WTC11 (cell line): ENCODE measurements around the gene WDR36. TPM values are rescaled to one million over a fixed set of nuclear protein-coding genes. Genes with fewer than 3 reads are reported as not detected.

Experiments
- ATAC-seq: fragments of 200-7000 bp; cut with Tn5 transposase; 2 replicates; pipeline ENCODE4 v1.10.0; 2021; ENCODE audit warnings: mild to moderate bottlenecking, moderate library complexity
- CTCF ChIA-PET: fragments of 300-600 bp; sonication (Branson Sonifier 250); formaldehyde crosslinking; loops from one replicate; lab custom pipeline; 2021; ENCODE audit warnings: antibody characterized with exemption; lab: Charles Lee
- POLR2A ChIA-PET: fragments of 350-600 bp; sonication (Branson Sonifier 250); formaldehyde crosslinking; loops from one replicate; lab custom pipeline; 2021; ENCODE audit warnings: antibody characterized with exemption; lab: Charles Lee
- DNase-seq: peaks from one replicate; pipeline ENCODE4 v3.0.0; 2021; ENCODE audit warnings: low spot score
- H3K27ac Mint-ChIP-seq: 2 replicates; pipeline ENCODE4 v1.8.0; 2021; ENCODE audit warnings: mixed read lengths
- H3K27me3 Mint-ChIP-seq: 2 replicates; pipeline ENCODE4 v1.8.0; 2021; ENCODE audit warnings: low read depth, mild to moderate bottlenecking, moderate library complexity, mixed read lengths
- H3K36me3 Mint-ChIP-seq: 2 replicates; pipeline ENCODE4 v1.8.0; 2021; ENCODE audit warnings: mixed read lengths
- H3K4me1 Mint-ChIP-seq: 2 replicates; pipeline ENCODE4 v1.8.0; 2022; ENCODE audit warnings: mixed read lengths
- H3K4me3 Mint-ChIP-seq: 2 replicates; pipeline ENCODE4 v1.8.0; 2021; ENCODE audit warnings: mild to moderate bottlenecking, moderate library complexity, mixed read lengths
- H3K9me3 Mint-ChIP-seq: 2 replicates; pipeline ENCODE4 v1.8.0; 2021; ENCODE audit warnings: mixed read lengths
- ELF4 ChIP-seq: sonication (generic); formaldehyde crosslinking; IDR thresholded peaks from 2 replicates; pipeline ENCODE4 v1.8.1; 2022; ENCODE audit warnings: low read depth, mild to moderate bottlenecking, moderate library complexity, missing genetic modification reagents
- ETV6 ChIP-seq: sonication (generic); formaldehyde crosslinking; IDR thresholded peaks from 2 replicates; pipeline ENCODE4 v1.8.1; 2022; ENCODE audit warnings: mild to moderate bottlenecking, missing genetic modification reagents
- GABPB1 ChIP-seq: sonication (generic); formaldehyde crosslinking; IDR thresholded peaks from 2 replicates; pipeline ENCODE4 v1.8.1; 2023; ENCODE audit warnings: mild to moderate bottlenecking, missing genetic modification reagents
- JAZF1 ChIP-seq: fragments of 250-450 bp; sonication (Bioruptor Pico); IDR thresholded peaks from 2 replicates; pipeline ENCODE4 v1.9.0; 2021; ENCODE audit warnings: moderate library complexity, mild to moderate bottlenecking, inconsistent platforms
- MXD4 ChIP-seq: fragments of 250-450 bp; sonication (Bioruptor Pico); IDR thresholded peaks from 2 replicates; pipeline ENCODE4 v1.8.0; 2021; ENCODE audit warnings: mild to moderate bottlenecking, moderate library complexity, borderline replicate concordance
- NR1H2 ChIP-seq: sonication (generic); formaldehyde crosslinking; IDR thresholded peaks from 2 replicates; pipeline ENCODE4 v1.9.0; 2021; ENCODE audit warnings: mild to moderate bottlenecking, moderate library complexity, missing genetic modification reagents
- NR2C2 ChIP-seq: sonication (generic); formaldehyde crosslinking; IDR thresholded peaks from 2 replicates; pipeline ENCODE4 v1.8.0; 2022; ENCODE audit warnings: mild to moderate bottlenecking, missing genetic modification reagents
- NR3C1 ChIP-seq: sonication (generic); formaldehyde crosslinking; conservative IDR thresholded peaks from 2 replicates; pipeline ENCODE4 v1.8.1; 2023; ENCODE audit warnings: low read depth, mild to moderate bottlenecking, missing genetic modification reagents
- TEAD4 ChIP-seq: sonication (generic); formaldehyde crosslinking; IDR thresholded peaks from 2 replicates; pipeline ENCODE4 v1.8.0; 2022; ENCODE audit warnings: mild to moderate bottlenecking, missing genetic modification reagents
- TP53 ChIP-seq: sonication (generic); formaldehyde crosslinking; IDR thresholded peaks from 2 replicates; pipeline ENCODE4 v1.8.1; 2023; ENCODE audit warnings: mild to moderate bottlenecking, missing genetic modification reagents
- ZBTB21 ChIP-seq: sonication (generic); formaldehyde crosslinking; IDR thresholded peaks from 2 replicates; pipeline ENCODE4 v1.8.1; 2023; ENCODE audit warnings: mild to moderate bottlenecking, missing genetic modification reagents, borderline replicate concordance
- total RNA-seq: library from RNA; stranded (reverse); gene quantifications from 3 replicates; pipeline ENCODE4 v1.2.3, GENCODE V29; 2021
- TF ChIP-seq, protein P1 (sequence below): sonication (generic); formaldehyde crosslinking; IDR thresholded peaks from 2 replicates; pipeline ENCODE4 v1.8.0; 2023; ENCODE audit warnings: missing genetic modification reagents
- TF ChIP-seq, protein P2 (sequence below): sonication (generic); formaldehyde crosslinking; IDR thresholded peaks from 2 replicates; pipeline ENCODE4 v1.8.0; 2023; ENCODE audit warnings: mild to moderate bottlenecking, missing genetic modification reagents
- TF ChIP-seq, protein P3 (sequence below): sonication (generic); formaldehyde crosslinking; conservative IDR thresholded peaks from 2 replicates; pipeline ENCODE4 v1.8.1; 2023; ENCODE audit warnings: mild to moderate bottlenecking, low read depth, missing genetic modification reagents, moderate library complexity
- TF ChIP-seq, protein P4 (sequence below): sonication (generic); formaldehyde crosslinking; IDR thresholded peaks from 2 replicates; pipeline ENCODE4 v1.8.0; 2022; ENCODE audit warnings: mild to moderate bottlenecking, missing genetic modification reagents
- TF ChIP-seq, protein P5 (sequence below): fragments of 250-450 bp; sonication (Bioruptor Pico); IDR thresholded peaks from 2 replicates; pipeline ENCODE4 v1.9.0; 2021; ENCODE audit warnings: mild to moderate bottlenecking, borderline replicate concordance
- TF ChIP-seq, protein P6 (sequence below): sonication (generic); formaldehyde crosslinking; IDR thresholded peaks from 2 replicates; pipeline ENCODE4 v1.8.1; 2022; ENCODE audit warnings: low read depth, mild to moderate bottlenecking, moderate library complexity, missing genetic modification reagents, borderline replicate concordance
- TF ChIP-seq, protein P7 (sequence below): sonication (generic); formaldehyde crosslinking; IDR thresholded peaks from 2 replicates; pipeline ENCODE4 v1.8.1; 2023; ENCODE audit warnings: mild to moderate bottlenecking, moderate library complexity, missing genetic modification reagents

WDR36 gene
- total RNA-seq, 1 experiment from 2014 or later = 34.1 TPM

DNA sequence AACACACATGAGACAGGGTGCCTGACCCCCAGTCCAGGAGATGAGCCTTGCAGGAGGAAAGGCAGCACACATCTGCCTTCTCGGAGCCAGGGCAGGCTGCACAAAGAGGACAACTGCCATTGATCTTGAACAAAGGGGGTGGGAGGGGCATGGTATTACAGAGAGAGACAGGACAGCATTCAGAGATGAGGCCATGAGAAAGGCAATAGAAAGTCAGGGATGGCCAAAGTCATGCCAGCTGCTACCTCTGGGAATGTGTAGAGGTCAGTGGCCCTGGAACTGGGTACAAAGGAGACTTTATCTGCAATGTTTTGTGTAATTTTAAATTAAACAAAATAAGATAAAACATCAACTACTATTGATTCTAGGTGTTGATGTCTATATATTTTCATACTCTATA is 43.2 kb downstream of the WDR36 start:
- ATAC-seq (peak; percentile 40), DNase-seq (no peak)
- H3K36me3 Mint-ChIP-seq = no peaks in the 10 kb centered on the region
- H3K27me3 Mint-ChIP-seq = no peaks in the 10 kb centered on the region
- H3K9me3 Mint-ChIP-seq = no peaks in the 10 kb centered on the region
- H3K4me1 Mint-ChIP-seq = peaks cover 42% of the 10 kb centered on the region
- no peak overlapping the region for H3K27ac Mint-ChIP-seq
- no peak overlapping the region for H3K4me3 Mint-ChIP-seq
- POLR2A ChIA-PET = no interaction called here
- TF ChIP-seq JAZF1 (CRISPR knock-in tag) = no peak
- TF ChIP-seq, protein P1, sequence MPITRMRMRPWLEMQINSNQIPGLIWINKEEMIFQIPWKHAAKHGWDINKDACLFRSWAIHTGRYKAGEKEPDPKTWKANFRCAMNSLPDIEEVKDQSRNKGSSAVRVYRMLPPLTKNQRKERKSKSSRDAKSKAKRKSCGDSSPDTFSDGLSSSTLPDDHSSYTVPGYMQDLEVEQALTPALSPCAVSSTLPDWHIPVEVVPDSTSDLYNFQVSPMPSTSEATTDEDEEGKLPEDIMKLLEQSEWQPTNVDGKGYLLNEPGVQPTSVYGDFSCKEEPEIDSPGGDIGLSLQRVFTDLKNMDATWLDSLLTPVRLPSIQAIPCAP (CRISPR knock-in tag) = no peak
- TF ChIP-seq ETV6 = no peak
- TF ChIP-seq NR2C2 (CRISPR knock-in tag) = no peak
- no peak for TF ChIP-seq TP53
- TF ChIP-seq NR3C1 (CRISPR knock-in tag) = no peak
- TF ChIP-seq NR1H2 (CRISPR knock-in tag) = no peak
- no peak for TF ChIP-seq GABPB1
- TF ChIP-seq, protein P2, sequence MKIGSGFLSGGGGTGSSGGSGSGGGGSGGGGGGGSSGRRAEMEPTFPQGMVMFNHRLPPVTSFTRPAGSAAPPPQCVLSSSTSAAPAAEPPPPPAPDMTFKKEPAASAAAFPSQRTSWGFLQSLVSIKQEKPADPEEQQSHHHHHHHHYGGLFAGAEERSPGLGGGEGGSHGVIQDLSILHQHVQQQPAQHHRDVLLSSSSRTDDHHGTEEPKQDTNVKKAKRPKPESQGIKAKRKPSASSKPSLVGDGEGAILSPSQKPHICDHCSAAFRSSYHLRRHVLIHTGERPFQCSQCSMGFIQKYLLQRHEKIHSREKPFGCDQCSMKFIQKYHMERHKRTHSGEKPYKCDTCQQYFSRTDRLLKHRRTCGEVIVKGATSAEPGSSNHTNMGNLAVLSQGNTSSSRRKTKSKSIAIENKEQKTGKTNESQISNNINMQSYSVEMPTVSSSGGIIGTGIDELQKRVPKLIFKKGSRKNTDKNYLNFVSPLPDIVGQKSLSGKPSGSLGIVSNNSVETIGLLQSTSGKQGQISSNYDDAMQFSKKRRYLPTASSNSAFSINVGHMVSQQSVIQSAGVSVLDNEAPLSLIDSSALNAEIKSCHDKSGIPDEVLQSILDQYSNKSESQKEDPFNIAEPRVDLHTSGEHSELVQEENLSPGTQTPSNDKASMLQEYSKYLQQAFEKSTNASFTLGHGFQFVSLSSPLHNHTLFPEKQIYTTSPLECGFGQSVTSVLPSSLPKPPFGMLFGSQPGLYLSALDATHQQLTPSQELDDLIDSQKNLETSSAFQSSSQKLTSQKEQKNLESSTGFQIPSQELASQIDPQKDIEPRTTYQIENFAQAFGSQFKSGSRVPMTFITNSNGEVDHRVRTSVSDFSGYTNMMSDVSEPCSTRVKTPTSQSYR (CRISPR knock-in tag) = no peak
- TF ChIP-seq, protein P3, sequence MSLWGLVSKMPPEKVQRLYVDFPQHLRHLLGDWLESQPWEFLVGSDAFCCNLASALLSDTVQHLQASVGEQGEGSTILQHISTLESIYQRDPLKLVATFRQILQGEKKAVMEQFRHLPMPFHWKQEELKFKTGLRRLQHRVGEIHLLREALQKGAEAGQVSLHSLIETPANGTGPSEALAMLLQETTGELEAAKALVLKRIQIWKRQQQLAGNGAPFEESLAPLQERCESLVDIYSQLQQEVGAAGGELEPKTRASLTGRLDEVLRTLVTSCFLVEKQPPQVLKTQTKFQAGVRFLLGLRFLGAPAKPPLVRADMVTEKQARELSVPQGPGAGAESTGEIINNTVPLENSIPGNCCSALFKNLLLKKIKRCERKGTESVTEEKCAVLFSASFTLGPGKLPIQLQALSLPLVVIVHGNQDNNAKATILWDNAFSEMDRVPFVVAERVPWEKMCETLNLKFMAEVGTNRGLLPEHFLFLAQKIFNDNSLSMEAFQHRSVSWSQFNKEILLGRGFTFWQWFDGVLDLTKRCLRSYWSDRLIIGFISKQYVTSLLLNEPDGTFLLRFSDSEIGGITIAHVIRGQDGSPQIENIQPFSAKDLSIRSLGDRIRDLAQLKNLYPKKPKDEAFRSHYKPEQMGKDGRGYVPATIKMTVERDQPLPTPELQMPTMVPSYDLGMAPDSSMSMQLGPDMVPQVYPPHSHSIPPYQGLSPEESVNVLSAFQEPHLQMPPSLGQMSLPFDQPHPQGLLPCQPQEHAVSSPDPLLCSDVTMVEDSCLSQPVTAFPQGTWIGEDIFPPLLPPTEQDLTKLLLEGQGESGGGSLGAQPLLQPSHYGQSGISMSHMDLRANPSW = no peak
- TF ChIP-seq, protein P4, sequence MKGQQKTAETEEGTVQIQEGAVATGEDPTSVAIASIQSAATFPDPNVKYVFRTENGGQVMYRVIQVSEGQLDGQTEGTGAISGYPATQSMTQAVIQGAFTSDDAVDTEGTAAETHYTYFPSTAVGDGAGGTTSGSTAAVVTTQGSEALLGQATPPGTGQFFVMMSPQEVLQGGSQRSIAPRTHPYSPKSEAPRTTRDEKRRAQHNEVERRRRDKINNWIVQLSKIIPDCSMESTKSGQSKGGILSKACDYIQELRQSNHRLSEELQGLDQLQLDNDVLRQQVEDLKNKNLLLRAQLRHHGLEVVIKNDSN (CRISPR knock-in tag) = no peak
- TF ChIP-seq, protein P5, sequence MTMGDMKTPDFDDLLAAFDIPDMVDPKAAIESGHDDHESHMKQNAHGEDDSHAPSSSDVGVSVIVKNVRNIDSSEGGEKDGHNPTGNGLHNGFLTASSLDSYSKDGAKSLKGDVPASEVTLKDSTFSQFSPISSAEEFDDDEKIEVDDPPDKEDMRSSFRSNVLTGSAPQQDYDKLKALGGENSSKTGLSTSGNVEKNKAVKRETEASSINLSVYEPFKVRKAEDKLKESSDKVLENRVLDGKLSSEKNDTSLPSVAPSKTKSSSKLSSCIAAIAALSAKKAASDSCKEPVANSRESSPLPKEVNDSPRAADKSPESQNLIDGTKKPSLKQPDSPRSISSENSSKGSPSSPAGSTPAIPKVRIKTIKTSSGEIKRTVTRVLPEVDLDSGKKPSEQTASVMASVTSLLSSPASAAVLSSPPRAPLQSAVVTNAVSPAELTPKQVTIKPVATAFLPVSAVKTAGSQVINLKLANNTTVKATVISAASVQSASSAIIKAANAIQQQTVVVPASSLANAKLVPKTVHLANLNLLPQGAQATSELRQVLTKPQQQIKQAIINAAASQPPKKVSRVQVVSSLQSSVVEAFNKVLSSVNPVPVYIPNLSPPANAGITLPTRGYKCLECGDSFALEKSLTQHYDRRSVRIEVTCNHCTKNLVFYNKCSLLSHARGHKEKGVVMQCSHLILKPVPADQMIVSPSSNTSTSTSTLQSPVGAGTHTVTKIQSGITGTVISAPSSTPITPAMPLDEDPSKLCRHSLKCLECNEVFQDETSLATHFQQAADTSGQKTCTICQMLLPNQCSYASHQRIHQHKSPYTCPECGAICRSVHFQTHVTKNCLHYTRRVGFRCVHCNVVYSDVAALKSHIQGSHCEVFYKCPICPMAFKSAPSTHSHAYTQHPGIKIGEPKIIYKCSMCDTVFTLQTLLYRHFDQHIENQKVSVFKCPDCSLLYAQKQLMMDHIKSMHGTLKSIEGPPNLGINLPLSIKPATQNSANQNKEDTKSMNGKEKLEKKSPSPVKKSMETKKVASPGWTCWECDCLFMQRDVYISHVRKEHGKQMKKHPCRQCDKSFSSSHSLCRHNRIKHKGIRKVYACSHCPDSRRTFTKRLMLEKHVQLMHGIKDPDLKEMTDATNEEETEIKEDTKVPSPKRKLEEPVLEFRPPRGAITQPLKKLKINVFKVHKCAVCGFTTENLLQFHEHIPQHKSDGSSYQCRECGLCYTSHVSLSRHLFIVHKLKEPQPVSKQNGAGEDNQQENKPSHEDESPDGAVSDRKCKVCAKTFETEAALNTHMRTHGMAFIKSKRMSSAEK (CRISPR knock-in tag) = no peak
- TF ChIP-seq TEAD4 (CRISPR knock-in tag) = no peak
- CTCF ChIA-PET = no interaction called here

DNA sequence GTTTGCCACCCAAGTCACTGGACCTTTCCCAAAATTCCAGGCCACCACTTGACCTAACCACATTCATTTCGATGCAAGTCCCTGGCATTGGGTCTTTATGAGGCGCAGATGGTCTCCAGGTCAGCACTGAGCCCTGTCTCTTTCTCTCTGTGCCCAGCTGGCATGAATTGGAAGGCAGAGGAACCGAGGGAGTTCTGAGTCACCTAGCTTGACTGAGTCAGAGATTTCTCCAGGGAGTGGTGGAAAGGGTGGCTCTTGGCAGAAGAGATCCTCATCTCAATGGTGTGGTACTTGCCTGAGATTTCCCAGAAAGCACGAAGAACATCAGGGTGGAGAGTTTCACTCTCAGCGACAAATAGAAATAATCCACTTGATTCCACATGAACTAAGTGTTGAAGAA is 43.8 kb downstream of the WDR36 start:
- ATAC-seq (no peak), DNase-seq (no peak)
- H3K27me3 Mint-ChIP-seq = no peaks in the 10 kb centered on the region
- CTCF ChIA-PET = no interaction called here
- H3K9me3 Mint-ChIP-seq = no peaks in the 10 kb centered on the region
- no peak overlapping the region for H3K4me3 Mint-ChIP-seq
- H3K36me3 Mint-ChIP-seq = no peaks in the 10 kb centered on the region
- TF ChIP-seq ELF4 (CRISPR knock-in tag) (no peak), ZBTB21 (no peak), MXD4 (no peak)
- TF ChIP-seq, protein P6, sequence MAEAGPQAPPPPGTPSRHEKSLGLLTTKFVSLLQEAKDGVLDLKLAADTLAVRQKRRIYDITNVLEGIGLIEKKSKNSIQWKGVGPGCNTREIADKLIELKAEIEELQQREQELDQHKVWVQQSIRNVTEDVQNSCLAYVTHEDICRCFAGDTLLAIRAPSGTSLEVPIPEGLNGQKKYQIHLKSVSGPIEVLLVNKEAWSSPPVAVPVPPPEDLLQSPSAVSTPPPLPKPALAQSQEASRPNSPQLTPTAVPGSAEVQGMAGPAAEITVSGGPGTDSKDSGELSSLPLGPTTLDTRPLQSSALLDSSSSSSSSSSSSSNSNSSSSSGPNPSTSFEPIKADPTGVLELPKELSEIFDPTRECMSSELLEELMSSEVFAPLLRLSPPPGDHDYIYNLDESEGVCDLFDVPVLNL (CRISPR knock-in tag) = no peak
- TF ChIP-seq, protein P7, sequence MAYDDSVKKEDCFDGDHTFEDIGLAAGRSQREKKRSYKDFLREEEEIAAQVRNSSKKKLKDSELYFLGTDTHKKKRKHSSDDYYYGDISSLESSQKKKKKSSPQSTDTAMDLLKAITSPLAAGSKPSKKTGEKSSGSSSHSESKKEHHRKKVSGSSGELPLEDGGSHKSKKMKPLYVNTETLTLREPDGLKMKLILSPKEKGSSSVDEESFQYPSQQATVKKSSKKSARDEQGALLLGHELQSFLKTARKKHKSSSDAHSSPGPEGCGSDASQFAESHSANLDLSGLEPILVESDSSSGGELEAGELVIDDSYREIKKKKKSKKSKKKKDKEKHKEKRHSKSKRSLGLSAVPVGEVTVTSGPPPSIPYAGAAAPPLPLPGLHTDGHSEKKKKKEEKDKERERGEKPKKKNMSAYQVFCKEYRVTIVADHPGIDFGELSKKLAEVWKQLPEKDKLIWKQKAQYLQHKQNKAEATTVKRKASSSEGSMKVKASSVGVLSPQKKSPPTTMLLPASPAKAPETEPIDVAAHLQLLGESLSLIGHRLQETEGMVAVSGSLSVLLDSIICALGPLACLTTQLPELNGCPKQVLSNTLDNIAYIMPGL (CRISPR knock-in tag) = no peak
- POLR2A ChIA-PET = no interaction called here
- no peak overlapping the region for H3K27ac Mint-ChIP-seq
- H3K4me1 Mint-ChIP-seq = peaks cover 36% of the 10 kb centered on the region
